GM21737 (cell line): ENCODE results near the gene GADD45G.

Source experiments
- ATAC-seq: cut with Tn5 transposase; IDR thresholded peaks from one replicate; pipeline ENCODE4 v1.9.1; 2021; ENCODE audit warnings: mild to moderate bottlenecking, moderate library complexity; ENCODE audit not compliant: unreplicated experiment

GADD45G gene

GRCh38 chr9:89648247-89649000 lies 43.6 kb downstream of the GADD45G start:
- ATAC-seq = no peak

GRCh38 chr9:89649039-89649691 lies 44.4 kb downstream of the GADD45G start:
- ATAC-seq = no peak

GRCh38 chr9:89654025-89654662 lies 49.3 kb downstream of the GADD45G start:
- no peak for ATAC-seq

- ATAC-seq = no peak
Observed at GRCh38 chr9:89655056-89655989, 50.5 kb downstream of the GADD45G start.
